HG03439 (cell line): Measurements from ENCODE around the gene COPG2.

ENCODE experiments used
- ATAC-seq: cut with Tn5 transposase; IDR thresholded peaks from one replicate; pipeline ENCODE4 v1.9.1; 2021; ENCODE audit warnings: mild to moderate bottlenecking, moderate library complexity; ENCODE audit not compliant: unreplicated experiment

Gene COPG2

GRCh38 chr7:130479716-130480400 is 188.7 kb downstream of the COPG2 start:
- ATAC-seq, result no peak

DNA sequence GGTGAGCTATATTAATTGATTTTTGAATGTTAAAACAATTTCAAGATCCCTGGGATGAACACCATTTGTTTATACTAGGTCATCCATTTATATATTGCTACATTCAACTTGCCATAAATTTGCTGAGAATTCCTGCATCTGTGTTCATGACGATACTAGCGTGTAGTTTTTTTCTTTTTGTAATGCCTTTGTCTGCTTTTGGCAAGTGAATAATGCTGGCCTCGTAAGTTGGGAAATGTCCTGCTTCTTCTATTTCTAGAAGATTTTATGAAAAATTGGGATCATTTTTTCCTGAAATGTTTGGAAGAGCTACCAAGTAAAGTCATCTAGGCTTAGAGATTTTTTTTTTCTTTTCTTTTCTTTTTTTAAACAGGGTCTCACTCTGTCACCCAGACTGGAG is 189.6 kb downstream of the COPG2 start:
- no peak for ATAC-seq

DNA sequence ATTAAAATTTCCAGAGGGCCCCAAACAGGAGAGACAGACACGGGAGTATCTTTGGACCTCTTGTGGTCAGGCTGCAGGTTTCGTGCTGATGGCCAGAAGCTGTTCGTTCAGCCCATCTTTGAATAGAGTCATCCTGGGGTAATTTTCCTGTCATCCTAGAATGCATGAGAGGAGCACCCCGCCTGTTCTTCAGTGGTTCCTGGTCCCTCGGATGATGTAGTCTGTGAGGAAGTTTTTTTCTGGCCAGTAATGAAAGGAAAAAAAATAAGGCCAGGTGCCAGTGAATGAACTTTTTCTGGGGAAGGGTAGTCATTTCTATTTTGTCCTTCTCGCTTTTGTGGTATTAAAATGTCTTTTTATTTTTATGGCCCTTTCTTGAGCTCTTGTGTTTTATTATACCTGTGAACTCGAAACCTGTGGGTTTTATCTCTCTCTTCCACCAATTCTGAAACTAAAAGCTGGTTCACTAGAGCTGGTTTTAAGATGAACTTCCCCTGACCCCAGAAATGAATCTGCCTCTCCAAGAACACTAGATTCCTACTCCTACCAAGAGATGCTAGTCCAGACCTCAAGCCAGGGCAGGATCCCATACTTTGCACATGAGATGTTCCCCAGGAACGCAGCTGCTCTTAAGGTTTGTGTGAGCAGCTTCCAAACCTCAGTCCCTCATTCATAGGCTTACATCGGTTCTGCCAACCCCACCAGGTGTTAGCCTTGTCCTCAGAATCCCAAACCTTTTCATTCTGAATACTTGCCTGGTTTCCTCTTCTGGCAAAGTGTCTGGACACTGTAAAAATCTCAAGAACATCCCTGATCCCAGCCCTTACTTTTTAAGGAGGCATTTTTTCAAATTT is 192.0 kb downstream of the COPG2 start:
- peak; percentile 80 for ATAC-seq

GRCh38 chr7:130475776-130476175 is 192.8 kb downstream of the COPG2 start:
- no peak for ATAC-seq

- no peak for ATAC-seq
Measured at GRCh38 chr7:130473876-130474275, 194.7 kb downstream of the COPG2 start.

DNA sequence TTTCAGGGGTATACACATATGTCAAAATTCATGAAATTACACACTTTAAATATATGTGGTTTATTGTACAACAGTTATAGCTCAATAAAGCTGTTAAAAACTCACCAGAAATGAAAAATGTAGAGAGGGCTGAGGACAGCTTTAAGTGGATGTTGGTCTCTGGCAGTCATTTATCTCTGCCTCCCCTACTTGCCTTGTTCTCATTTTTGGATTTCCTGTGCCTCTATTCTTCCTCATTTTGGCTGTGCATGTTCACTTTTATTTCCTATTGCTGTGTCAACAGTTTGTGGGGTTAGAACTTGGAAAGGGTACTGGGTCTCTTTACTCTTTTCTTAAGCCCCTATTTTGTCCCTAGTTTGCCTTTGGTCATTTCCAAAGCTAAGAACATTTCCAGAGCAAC is 195.3 kb downstream of the COPG2 start:
- no peak for ATAC-seq

DNA sequence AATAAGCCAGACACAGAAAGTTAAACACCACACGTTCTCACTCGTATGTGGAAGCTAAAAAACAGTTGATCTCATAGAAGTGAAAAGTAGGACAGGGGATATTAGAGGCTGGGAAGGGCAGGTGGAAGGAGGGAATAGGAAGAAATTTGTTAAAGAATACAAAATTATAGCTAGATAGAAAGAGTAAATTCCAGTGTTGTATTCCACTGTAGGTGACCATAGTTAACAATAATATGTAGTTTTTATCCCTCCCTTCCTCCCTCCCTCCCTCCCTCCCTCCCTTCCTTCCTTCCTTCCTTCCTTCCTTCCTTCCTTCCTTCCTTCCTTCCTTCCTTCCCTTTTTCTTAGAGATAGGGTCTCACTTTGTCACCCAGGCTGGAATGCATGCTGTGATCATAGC is 196.6 kb downstream of the COPG2 start:
- no peak for ATAC-seq

- ATAC-seq, result no peak
Measured at GRCh38 chr7:130468612-130469011, 199.9 kb downstream of the COPG2 start.

GRCh38 chr7:130463553-130464434 is 204.8 kb downstream of the COPG2 start:
- ATAC-seq, result no peak

DNA sequence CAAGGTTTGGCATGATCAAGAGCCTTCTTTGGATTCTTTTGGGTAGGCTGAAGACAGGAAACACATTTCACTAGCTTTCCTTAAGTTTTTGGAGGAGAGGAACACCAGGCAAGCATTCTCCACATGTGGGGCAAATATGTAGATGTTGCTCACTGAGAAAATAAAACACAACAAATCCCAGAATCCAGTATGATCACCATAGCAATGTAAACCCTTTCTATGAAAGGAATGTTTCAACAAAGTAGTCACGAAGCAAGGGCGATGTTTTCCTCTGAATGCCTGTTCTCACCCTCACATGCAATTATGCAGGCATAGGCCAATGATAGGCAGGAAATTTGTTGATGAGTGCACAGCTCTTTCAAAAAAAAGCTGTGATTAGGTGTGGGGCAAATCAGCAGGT is 207.3 kb downstream of the COPG2 start:
- no peak for ATAC-seq

GRCh38 chr7:130458257-130458656 is 210.3 kb downstream of the COPG2 start:
- no peak for ATAC-seq
